HuH-7 (cell line): ENCODE results near the gene GGCT.

Experiments
- DNase-seq: peaks from one replicate; pipeline ENCODE4 v3.0.0; 2011; ENCODE audit warnings: low spot score

Gene GGCT

GRCh38 chr7:30462179-30462578, 42.5 kb downstream of the GGCT start:
- no peak for DNase-seq

- peak; percentile 20 for DNase-seq
Measured at GRCh38 chr7:30460246-30460633, 44.4 kb downstream of the GGCT start.

- DNase-seq = peak; percentile 44
Measured at GRCh38 chr7:30459591-30460245, 44.9 kb downstream of the GGCT start.

DNA sequence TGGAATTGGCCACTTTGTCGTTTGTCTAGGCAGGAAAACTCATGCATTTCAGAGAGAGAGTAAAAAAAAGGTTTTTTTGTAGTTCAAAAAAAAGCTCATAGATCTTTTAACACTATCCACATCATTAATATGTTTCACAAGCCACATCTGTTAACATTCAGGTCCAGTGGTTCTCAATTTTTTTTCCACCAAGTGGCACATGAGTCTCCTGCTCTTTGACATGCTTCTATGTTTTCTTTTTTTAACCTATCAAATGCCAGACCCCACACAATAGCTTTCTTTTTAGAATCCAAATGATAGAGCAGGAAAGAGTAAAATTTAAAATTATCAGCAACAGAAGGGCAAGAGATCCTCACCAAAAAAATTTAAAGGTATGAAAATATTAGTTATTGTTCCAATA, 46.3 kb downstream of the GGCT start:
- DNase-seq = no peak

- DNase-seq = no peak
Measured at GRCh38 chr7:30453921-30454320, 50.7 kb downstream of the GGCT start.

- DNase-seq = no peak
Measured at GRCh38 chr7:30453016-30453415, 51.6 kb downstream of the GGCT start.

DNA sequence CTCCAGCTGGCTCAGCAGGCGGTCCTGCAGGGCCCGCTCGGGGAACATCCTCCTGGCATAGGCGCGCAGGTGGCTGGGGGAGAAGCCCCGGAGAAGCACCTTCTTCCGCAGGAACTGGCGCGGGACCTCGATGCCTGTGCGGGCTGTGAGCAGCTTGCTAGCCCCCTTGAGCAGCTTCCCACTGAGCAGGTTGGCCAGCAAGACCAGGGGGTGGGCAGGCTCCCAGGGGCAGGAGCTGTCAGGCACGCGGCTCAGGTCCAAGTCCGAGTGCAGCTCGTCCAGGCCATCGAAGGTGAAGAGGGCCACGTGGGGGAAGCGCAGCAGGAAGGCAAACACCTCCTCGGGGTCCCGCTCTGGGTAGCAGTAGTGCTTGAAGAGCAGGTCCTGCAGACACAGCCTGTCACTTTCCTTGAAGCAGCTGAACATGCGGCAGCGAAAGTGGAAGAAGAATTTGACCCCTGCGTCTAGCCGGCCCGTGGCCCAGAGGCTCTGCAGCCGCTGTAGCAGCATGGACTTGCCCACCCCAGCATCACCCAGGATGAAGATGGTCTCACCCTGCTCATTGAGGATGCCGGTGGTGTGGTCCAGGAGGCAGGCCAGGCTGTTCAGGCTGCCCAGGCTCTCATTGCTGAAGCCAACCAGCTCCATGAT, 52.2 kb downstream of the GGCT start:
- no peak for DNase-seq

DNA sequence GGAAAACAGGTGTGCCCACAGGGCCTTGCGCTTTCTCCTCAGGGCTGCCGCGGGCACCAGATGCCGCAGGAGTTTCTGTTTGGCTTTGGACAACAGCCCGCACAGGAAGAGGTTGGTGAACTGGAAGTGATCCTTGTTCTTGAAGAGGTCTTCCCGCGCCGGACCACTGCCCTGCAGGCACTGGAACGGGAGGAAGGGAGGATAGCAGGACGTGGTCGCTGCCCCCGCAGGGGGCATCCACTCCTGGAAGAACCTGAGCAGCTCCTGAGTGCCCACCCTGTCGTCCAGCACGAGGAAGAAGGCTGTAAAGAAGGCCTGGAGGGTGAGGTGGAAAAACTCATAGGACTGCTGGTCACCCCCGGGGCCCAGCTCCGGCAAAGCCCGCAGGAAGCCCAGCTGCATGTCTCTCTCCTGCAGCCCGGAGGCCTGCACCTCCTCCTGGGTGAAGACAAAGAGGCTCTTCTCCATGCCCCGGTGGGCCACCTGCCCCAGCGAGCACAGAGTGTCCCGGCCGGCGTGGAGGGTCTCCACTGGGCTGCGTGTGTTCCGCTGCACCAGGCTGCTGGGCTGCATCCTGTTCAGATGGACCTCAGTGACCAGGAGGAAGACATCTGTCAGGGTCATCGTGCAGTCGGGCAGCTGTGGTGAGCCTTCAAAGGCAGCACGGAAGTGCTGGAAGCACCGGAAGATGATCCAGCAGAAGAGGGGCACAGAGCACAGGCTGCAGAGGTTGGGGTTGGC, 52.9 kb downstream of the GGCT start:
- DNase-seq = no peak

DNA sequence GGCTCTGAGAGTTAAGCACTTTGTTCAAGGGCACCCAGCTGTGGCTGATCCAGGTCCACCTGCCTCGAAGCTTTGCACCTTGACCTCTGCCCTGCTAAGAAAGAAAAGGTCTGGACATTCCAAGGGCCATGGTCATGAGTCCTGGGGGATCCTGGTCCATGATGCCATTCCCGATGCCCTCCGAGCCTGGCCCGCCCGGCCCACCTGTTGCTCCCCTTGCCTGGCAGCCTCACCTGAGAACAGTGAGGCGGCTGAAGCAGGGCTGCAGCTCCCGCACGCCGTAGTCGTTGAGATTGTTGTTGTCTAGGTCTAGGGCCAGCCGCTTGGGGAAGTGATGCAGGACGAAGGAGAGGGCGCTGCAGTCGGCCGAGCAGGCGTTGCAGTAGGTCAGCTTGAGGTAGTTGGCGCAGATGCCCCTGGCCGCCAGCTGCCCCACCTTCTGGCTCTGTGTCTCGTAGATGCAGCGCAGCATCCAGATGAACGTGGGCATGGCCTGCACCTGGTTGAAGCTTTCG, 53.6 kb downstream of the GGCT start:
- no peak for DNase-seq

DNA sequence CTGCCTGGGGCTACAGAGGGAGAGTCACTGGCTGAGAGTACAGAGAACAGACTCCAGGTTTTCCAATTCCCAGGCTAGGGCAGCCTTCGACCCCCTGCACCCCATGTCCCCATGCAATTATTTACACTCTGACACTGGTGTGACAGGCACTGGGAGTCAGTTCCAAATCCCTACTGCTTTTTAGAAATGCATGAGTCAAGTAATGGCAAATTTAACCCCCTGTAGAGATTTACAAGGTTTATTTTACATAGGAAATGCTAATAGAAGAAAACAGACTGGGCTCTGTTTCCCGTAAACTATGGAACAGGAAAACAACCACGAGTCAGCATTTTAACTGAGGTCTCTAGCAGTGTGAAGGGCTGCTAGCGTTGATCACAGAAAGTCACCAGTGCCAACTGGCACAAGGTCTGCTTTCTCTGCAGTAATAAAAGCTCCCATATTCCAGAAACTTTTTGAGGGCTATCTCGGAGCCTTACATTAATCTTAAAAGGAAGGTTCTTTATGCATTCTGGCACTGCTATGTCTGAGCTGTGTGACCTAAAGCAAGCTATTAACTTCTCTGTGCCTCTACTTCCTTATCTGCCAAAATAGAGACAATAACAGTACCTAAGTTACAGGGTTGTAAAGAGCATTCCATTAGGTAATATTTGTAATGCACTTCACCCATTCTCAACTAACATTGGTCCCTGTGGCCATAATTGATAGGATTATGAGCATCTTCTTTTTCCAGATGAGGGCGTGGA, 54.2 kb downstream of the GGCT start:
- no peak for DNase-seq

DNA sequence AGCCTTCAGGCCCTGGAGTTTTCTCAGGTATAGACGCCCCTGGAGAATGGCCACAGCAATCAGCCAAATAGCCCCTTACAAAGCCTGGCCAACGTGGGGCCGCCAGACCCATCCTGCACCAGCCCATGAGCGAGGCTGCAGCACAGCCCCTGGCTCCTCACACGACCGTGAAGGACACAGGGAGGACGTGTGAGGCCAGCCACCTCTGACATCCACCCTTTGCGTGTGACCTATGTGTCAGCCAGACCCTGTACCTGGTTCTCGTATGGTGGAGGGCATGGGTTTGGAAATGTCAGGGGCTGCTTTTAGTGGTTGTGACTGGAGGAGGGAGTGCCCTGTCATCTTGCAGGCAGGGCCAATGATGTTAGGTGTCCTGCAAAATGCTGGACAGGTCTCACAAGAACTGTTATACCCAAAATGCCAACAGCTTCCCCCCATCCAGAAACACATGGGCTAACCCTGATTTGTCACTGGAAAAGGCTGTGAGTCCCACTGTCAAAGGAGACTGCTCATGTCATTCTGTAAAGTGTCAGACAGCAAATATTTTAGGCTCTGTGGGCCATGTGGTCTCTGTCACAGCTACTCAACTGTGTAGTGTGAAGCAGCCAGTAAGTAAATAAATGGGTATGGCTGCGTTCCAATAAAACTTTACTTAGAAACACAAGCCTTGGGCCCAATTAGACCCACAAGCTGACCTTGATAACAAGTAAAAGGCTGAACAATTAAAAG, 56.0 kb downstream of the GGCT start:
- no peak for DNase-seq

GRCh38 chr7:30447466-30447865, 57.2 kb downstream of the GGCT start:
- DNase-seq = no peak
